ENCODE measurements around the gene CCDC51.

DNA sequence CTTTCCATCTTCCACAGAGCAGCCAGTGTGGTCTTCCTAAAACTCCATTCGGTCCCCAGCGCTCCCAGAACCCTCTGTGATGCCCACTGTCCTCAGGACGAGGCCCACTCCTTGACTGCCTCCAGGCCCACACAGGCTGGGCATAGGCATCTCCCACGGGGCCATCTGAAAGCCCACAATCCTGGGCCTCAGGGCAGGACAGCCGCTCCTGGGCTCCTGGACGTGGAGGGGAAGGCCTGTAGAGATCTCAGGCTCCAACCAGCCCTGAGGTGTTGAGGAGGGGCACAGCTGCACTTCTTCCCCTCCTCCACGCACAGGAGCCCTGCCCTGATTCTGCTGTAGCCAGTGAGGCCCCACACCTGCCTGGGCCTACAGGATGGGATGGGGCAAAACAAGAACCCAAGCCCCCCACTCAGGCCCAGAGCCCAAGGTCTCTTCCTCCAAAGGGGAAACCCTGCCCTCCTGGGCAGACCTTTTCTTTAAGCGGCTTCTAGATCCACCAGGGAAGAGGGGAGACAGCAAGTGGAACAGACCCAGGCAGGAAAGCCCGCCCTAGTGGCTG, 38.1 kb upstream of the CCDC51 start:
- TF ChIP-seq EZH2phosphoT487 (IDR thresholded peaks at IDR 0.05; ENCODE audit: borderline replicate concordance, low read length) = no peak
- TF ChIP-seq, protein P1, sequence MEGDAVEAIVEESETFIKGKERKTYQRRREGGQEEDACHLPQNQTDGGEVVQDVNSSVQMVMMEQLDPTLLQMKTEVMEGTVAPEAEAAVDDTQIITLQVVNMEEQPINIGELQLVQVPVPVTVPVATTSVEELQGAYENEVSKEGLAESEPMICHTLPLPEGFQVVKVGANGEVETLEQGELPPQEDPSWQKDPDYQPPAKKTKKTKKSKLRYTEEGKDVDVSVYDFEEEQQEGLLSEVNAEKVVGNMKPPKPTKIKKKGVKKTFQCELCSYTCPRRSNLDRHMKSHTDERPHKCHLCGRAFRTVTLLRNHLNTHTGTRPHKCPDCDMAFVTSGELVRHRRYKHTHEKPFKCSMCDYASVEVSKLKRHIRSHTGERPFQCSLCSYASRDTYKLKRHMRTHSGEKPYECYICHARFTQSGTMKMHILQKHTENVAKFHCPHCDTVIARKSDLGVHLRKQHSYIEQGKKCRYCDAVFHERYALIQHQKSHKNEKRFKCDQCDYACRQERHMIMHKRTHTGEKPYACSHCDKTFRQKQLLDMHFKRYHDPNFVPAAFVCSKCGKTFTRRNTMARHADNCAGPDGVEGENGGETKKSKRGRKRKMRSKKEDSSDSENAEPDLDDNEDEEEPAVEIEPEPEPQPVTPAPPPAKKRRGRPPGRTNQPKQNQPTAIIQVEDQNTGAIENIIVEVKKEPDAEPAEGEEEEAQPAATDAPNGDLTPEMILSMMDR (conservative IDR thresholded peaks at IDR 0.05; ENCODE audit: low read depth, low read length) = no peak
